Aorta (tissue), 5 donors: ENCODE data around the gene OR10AD1. TPM values are rescaled to one million over a fixed set of nuclear protein-coding genes. Genes with fewer than 3 reads are reported as not detected.

Experiments
- ATAC-seq: fragments of 200-7000 bp; cut with Tn5 transposase; one replicate; pipeline ENCODE4 v1.9.1; 2022; ENCODE audit warnings: moderate library complexity; ENCODE audit not compliant: low FRiP score
- DNase-seq, 2 donors: peaks; one replicate each; pipeline ENCODE4 v3.0.0-alpha.2; 2020
- H3K27ac ChIP-seq, 2 donors: one replicate each; pipeline ENCODE4 v1.5.1; 2013; ENCODE audit warnings: low read length in 2 of 2, mild to moderate bottlenecking in 2 of 2, moderate library complexity in 2 of 2, control low read depth in 1 of 2, inconsistent platforms in 1 of 2, low read depth in 1 of 2
- H3K27me3 ChIP-seq, 2 donors: one replicate each; pipeline ENCODE4 v1.6.1; 2013; ENCODE audit warnings: control low read depth in 1 of 2, low read length in 1 of 2, mild to moderate bottlenecking in 1 of 2, moderate library complexity in 1 of 2; ENCODE audit not compliant: insufficient read depth in 2 of 2, control insufficient read depth in 1 of 2
- H3K36me3 ChIP-seq, 2 donors: one replicate each; pipeline ENCODE4 v1.6.1; 2013; ENCODE audit warnings: control low read depth in 1 of 2, low read length in 1 of 2, mild to moderate bottlenecking in 1 of 2; ENCODE audit not compliant: insufficient read depth in 2 of 2, control insufficient read depth in 1 of 2
- H3K4me1 ChIP-seq, 2 donors: one replicate each; pipeline ENCODE4 v1.6.1; 2013; ENCODE audit warnings: low read length in 2 of 2, control low read depth in 1 of 2, mild to moderate bottlenecking in 1 of 2, moderate library complexity in 1 of 2; ENCODE audit not compliant: insufficient read depth in 2 of 2, control insufficient read depth in 1 of 2
- H3K4me3 ChIP-seq, 2 donors: one replicate each; pipeline ENCODE4 v1.5.1; 2013; ENCODE audit warnings: low read length in 2 of 2, control low read depth in 1 of 2, mild to moderate bottlenecking in 1 of 2
- H3K9me3 ChIP-seq: one replicate; pipeline ENCODE4 v1.6.1; 2013; ENCODE audit warnings: mild to moderate bottlenecking, low read length; ENCODE audit not compliant: control insufficient read depth
- WGBS, 2 donors: extraction: QIAGEN DNeasy Blood & Tissue Kit; methylation state at CpG; one replicate each; pipeline ENCODE4 v1.1.7; 2013; 5-methylcytosine and 5-hydroxymethylcytosine counted together
- intact Hi-C, 2 donors: fragments of 100-400 bp; cut with DNase I; formaldehyde crosslinking; loops; one replicate each; pipeline versions ENCODE4 v1.14.2 to v1.15.0; 2022
- polyA plus RNA-seq, 2 donors: library from polyadenylated mRNA; stranded (reverse); fragments of 200-250 nt; gene quantifications; one replicate each; pipeline ENCODE4 v1.2.3, GENCODE V29; 2013
- total RNA-seq, 2 donors: library from RNA; stranded (reverse); fragmentation: NEBNext Ultra II Directional; extraction: Animal tissue kit (Norgen Biotek cat#: 25700); gene quantifications; one replicate each; pipeline ENCODE4 v1.2.1, GENCODE V29; 2021
- donor health status: healthy with polysubstance abuse.
- donor health status: Bipolar disorder and iron deficiency.
- donor health status: DM: no; HTN: no; CAD: no.
- donor health status: DM: no; HTN: no; CAD: no.
- donor health status: DM: yes; HTN: yes; CAD: no.

The OR10AD1 gene
- total and polyA plus RNA-seq, 4 donors, result not detected

DNA sequence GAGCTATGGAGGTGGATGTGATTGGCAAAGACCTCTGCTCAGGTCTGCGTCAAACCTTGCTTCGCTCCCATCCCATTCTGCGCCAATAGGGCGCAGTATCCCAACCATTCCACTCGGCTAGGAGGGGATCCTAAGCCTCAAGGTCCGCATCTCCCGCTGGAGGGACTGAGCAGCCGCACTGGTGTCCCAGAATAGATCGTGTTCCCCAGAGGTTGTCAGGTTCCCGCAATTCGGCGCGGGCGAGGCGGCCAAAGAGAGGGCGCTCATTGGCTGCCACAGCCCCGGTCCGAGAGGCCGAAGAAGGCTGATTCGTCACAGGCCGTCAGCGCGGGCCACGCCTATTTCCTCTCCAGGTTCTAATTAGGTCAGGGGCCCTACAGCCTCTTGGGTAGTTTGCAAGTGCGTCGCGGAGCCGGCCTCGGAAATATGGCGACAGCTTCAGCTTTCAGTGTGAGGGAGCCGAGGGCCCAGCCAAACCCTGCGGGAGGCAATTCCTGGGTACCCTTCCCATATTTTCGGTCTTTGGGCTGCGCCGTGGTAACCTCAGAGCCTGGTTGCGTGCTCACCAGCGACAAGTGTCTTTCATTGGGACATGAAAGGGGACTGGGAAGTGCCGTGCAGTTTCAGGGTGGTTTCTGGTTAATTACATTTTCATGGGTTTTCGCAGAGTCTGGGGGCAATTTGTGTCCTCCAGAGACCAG, 5.0 kb downstream of the OR10AD1 start:
- WGBS, 2 donors, result 0 to 1% methylated on average over 39 of the region's 39 CpGs
- no peaks in the 10 kb centered on the region for H3K9me3 ChIP-seq
- no peaks in the 10 kb centered on the region for H3K27me3 ChIP-seq
- ATAC-seq, result peak; percentile 100
- H3K4me3 ChIP-seq, result peak overlapping the region; percentile 63 to 91
- intact Hi-C loops, result no loop called here
- H3K36me3 ChIP-seq, result no peaks in the 10 kb centered on the region
- peak; percentile 98 for DNase-seq
- peaks cover 0 to 3% of the 10 kb centered on the region in 2 donors for H3K4me1 ChIP-seq
- H3K27ac ChIP-seq, result peak overlapping the region; percentile 77 to 100

DNA sequence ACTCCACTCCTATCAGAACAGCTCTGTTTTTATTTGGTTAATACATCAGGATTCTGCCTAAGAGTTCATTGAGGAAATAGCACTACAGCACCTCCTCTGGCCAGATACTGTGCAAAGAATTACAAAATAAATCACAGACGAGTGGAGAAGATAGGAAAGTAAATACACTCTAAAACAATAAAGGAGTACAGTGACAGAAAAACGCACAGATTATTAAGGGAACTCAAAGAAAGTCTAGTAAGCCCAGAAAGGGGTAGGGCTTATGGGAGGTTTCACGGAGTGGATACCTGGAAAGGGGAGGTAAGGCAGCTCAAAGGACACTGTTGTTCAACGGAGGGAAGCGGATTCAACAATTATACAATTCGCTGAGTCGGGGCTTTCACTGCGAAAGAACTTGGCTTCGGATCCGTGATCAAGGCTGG, 5.5 kb downstream of the OR10AD1 start:
- no peaks in the 10 kb centered on the region for H3K36me3 ChIP-seq
- intact Hi-C loops, result no loop called here
- 0 to 1% methylated on average over 10 of the region's 10 CpGs for WGBS, 2 donors
- peak overlapping the region; percentile 73 to 100 for H3K27ac ChIP-seq
- DNase-seq (no peak), ATAC-seq (peak; percentile 69)
- no peaks in the 10 kb centered on the region for H3K9me3 ChIP-seq
- H3K4me3 ChIP-seq, result peak overlapping the region; percentile 59 to 91
- no peaks in the 10 kb centered on the region for H3K27me3 ChIP-seq
- peaks cover 0 to 3% of the 10 kb centered on the region in 2 donors for H3K4me1 ChIP-seq

DNA sequence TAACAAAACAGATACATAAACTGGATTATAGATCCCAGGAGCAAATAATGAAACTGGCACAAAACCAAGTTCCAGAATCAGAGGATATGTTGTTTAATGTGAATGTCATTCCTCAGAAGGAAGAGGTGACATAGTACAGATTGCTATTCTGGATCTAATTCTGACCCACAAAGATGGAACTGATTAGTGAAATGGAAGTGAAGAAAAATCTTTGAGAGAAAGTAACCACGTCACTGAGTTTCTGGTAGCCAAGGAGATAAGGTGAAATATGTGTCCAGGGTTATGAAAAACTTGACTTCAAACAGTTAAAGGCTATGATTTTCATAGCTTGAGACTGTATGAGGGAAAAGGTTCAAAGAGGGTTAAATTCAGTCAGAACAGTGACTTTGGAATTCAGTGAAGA, 8.3 kb downstream of the OR10AD1 start:
- DNase-seq (no peak), ATAC-seq (no peak)
- H3K4me3 ChIP-seq, result no peak overlapping the region
- no peak overlapping the region for H3K27ac ChIP-seq
- intact Hi-C loops, result no loop called here
- WGBS, 2 donors, result 40 to 41% methylated on average over 1 of the region's 1 CpG
- H3K9me3 ChIP-seq, result no peaks in the 10 kb centered on the region
- H3K36me3 ChIP-seq, result no peaks in the 10 kb centered on the region
- peaks cover 0 to under 1% of the 10 kb centered on the region in 2 donors for H3K4me1 ChIP-seq
- no peaks in the 10 kb centered on the region for H3K27me3 ChIP-seq

DNA sequence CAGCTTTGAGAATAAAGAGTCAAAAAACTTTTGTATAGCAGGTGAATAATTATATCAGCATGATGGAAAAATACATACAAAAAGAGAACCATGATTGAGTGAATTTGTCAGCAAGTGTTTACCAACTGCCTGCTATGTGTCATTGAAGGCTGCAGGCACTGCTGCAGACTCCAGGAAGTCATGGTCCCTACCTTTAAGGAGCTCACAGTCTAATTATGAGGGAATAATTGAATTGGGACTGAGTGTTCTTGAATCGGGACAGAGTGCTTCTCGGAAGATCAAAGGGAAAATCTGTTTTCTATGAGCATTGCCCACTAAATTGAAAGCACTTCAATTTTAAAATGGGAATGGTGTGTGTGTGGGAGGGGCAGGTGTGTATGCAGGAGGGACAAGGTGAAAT, 9.5 kb downstream of the OR10AD1 start:
- Histone ChIP-seq H3K27me3 (no peaks in the 10 kb centered on the region), H3K27ac (no peak overlapping the region), H3K4me3 (no peak overlapping the region), H3K4me1 (no peaks in the 10 kb centered on the region), H3K36me3 (no peaks in the 10 kb centered on the region), H3K9me3 (no peaks in the 10 kb centered on the region)
- intact Hi-C loops, result no loop called here
- DNase-seq (no peak), ATAC-seq (no peak)
- 88 to 92% methylated on average over 2 of the region's 2 CpGs for WGBS, 2 donors

DNA sequence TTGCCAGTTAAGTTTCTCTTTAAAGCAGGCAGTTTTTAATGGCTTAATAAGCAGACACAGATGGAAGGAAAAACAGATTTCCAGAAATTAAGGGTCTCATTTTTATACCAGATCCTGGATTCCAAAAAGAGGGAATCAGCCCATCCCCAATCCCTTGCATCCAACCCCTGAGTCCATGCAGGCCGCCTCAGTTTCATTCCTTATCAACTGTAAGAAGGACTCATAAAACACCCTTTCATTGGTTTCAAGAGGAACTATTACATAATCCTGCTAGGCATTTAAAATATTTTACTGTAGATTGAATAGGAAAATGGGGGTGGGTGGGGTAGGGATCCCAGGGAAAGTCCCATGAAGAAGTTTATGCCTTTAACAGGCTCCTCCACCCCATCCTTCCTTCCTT, 10.2 kb downstream of the OR10AD1 start:
- Histone ChIP-seq H3K27me3 (no peaks in the 10 kb centered on the region), H3K27ac (no peak overlapping the region), H3K4me1 (no peaks in the 10 kb centered on the region), H3K4me3 (no peak overlapping the region), H3K36me3 (no peaks in the 10 kb centered on the region), H3K9me3 (no peaks in the 10 kb centered on the region)
- DNase-seq (no peak), ATAC-seq (no peak)
- 90 to 91% methylated on average over 1 of the region's 1 CpG for WGBS, 2 donors
- intact Hi-C loops, result no loop called here

DNA sequence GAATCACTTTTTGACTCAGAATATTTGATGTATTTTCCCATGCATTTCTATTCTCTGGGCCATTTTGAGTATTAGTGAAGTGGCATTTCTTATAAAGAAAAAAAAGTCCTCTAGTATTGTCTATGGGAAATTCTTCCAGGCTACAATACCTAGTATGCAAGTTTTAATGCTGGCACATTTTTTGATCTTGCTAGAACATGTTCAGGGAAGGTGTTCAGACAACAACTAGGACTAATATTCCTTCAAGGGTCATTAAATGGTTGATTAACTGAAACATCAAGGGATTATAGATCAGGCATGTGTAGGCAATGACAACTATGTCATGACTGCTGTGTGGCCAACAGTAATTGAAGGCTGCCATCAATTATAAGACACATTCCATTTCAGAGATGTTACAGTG, 12.0 kb downstream of the OR10AD1 start:
- no peak overlapping the region for H3K27ac ChIP-seq
- intact Hi-C loops, result no loop called here
- no peaks in the 10 kb centered on the region for H3K9me3 ChIP-seq
- H3K4me3 ChIP-seq, result no peak overlapping the region
- no peaks in the 10 kb centered on the region for H3K27me3 ChIP-seq
- no peak for DNase-seq
- no peaks in the 10 kb centered on the region for H3K4me1 ChIP-seq
- ATAC-seq, result no peak
- H3K36me3 ChIP-seq, result no peaks in the 10 kb centered on the region

DNA sequence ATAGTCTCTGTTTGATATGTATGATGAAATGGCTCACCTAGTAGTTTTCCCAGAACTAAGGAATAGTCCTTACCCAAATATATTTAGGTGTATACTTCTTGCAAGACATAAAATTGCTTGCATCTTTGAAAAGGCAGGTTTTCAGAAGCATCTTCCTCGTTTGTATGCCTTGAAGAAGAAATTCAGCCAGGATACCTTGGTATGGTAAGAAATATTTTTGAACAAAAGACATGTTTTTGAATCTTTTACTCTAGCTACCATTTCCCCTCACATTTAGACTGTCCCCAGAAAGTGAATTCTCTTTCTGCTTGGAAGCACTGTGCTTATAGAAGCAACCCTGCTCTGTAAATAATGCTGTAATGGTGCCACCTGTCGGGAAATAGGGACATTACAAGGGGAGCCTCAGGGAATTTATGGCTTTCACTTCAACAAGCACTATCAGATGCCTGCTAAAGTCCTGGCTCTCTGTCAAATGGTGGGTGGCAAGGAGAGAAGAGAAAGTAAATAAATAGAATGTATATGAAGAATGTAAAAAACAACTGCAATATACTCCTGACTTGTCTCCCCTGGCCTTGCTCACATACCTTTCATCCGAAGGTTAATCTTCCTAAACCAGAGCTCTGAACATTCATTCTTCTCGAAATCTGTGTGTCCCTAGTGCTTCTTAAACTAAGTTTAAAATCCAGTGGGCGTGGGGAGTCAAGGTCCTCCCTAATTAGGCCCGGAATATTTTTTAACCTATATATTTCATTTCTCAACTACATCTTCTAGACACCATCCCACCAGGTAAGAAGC, 13.6 kb downstream of the OR10AD1 start:
- H3K27ac ChIP-seq, result no peak overlapping the region
- no peaks in the 10 kb centered on the region for H3K36me3 ChIP-seq
- peak; percentile 81 for ATAC-seq
- DNase-seq, result peak in 1 of 2 donors; percentile 60
- H3K4me1 ChIP-seq, result no peaks in the 10 kb centered on the region
- WGBS, 2 donors, result 37 to 42% methylated on average over 6 of the region's 6 CpGs
- no peak overlapping the region for H3K4me3 ChIP-seq
- no peaks in the 10 kb centered on the region for H3K27me3 ChIP-seq
- intact Hi-C loops, result no loop called here
- no peaks in the 10 kb centered on the region for H3K9me3 ChIP-seq

DNA sequence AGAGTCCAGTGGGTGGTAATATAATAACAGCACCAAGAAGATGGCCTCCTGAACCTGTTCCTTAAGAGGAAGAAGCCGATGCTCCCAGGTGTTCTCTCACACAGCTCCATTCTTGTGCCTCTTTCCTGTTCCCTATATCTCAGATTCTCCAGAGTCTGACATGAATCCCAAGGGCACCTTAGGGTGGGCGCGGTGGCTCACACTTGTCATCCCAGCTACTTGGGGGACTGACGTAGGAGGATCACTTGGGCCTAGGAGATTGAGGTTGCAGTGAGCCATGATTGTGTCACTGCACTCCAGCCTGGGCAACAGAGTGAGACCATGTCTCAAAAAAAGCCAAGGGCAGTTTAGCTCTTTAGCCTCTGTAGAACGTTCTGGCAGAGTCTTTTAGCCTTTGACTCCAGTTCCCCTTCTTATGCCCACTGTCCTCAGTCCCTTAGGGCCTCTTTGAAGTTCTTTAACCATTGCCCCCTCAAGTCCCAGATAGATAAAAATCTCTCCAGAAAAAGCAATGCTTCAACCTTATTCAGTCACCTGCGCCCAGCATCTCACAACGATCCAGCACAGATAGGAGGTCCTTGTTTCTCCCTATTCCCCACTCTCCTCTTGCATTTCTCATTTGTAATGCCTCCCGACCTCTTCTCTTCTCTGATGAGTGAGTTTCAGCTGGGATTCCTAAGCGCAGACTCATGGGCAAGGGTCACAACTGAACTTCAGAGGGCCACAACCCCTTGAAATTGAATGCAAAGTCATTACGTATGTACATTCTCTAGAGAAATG, 15.0 kb downstream of the OR10AD1 start:
- WGBS, 2 donors, result 85 to 89% methylated on average over 10 of the region's 10 CpGs
- ATAC-seq (no peak), DNase-seq (no peak)
- Histone ChIP-seq H3K4me3 (no peak overlapping the region), H3K4me1 (no peaks in the 10 kb centered on the region), H3K9me3 (no peaks in the 10 kb centered on the region), H3K36me3 (no peaks in the 10 kb centered on the region), H3K27me3 (no peaks in the 10 kb centered on the region), H3K27ac (no peak overlapping the region)
- intact Hi-C loops, result no loop called here
